GM23338 (cell line): ENCODE measurements around the gene SLCO4A1. TPM values are rescaled to one million over a fixed set of nuclear protein-coding genes. Genes with fewer than 3 reads are reported as not detected.

Experiments
- ATAC-seq: fragments of 200-7000 bp; cut with Tn5 transposase; 3 replicates; pipeline ENCODE4 v1.9.1; 2020
- DNase-seq: peaks from one replicate; pipeline ENCODE4 v3.0.0-alpha.2; 2015; ENCODE audit warnings: low spot score
- H2AFZ ChIP-seq: fragments of 200-600 bp; sonication (generic); 2 replicates; pipeline ENCODE4 v1.8.0; 2016; ENCODE audit warnings: antibody characterized with exemption, mild to moderate bottlenecking, moderate library complexity
- H3F3A ChIP-seq: fragments of 200-600 bp; sonication (generic); replicated peaks from 2 replicates; pipeline ENCODE4 v1.8.0; 2017; ENCODE audit warnings: antibody characterized with exemption, mixed run types, low read depth
- H3K27ac ChIP-seq: fragments of 200-600 bp; sonication (generic); 2 replicates; pipeline ENCODE4 v1.6.1; 2016; ENCODE audit warnings: low read depth
- H3K27me3 ChIP-seq: fragments of 200-600 bp; sonication (generic); 2 replicates; pipeline ENCODE4 v1.8.0; 2016; ENCODE audit warnings: mild to moderate bottlenecking, mixed run types, moderate library complexity; ENCODE audit not compliant: insufficient read depth
- H3K36me3 ChIP-seq: fragments of 200-600 bp; sonication (generic); 2 replicates; pipeline ENCODE4 v1.8.0; 2016; ENCODE audit warnings: mild to moderate bottlenecking; ENCODE audit not compliant: insufficient read depth
- H3K4me1 ChIP-seq: fragments of 200-600 bp; sonication (generic); 2 replicates; pipeline ENCODE4 v1.8.0; 2016; ENCODE audit warnings: mild to moderate bottlenecking, moderate library complexity; ENCODE audit not compliant: insufficient read depth
- H3K4me2 ChIP-seq: fragments of 200-600 bp; sonication (generic); 2 replicates; pipeline ENCODE4 v1.7.1; 2017; ENCODE audit warnings: mixed run types
- H3K4me3 ChIP-seq: fragments of 200-600 bp; sonication (generic); 2 replicates; pipeline ENCODE4 v1.6.1; 2016; ENCODE audit warnings: mixed run types
- H3K79me2 ChIP-seq: fragments of 200-600 bp; sonication (generic); replicated peaks from 2 replicates; pipeline ENCODE4 v1.8.0; 2017; ENCODE audit warnings: mild to moderate bottlenecking; ENCODE audit not compliant: insufficient read depth
- H3K9me2 ChIP-seq: fragments of 200-600 bp; sonication (generic); 2 replicates; pipeline ENCODE4 v1.8.0; 2017; ENCODE audit not compliant: insufficient read depth
- H4K20me1 ChIP-seq: fragments of 200-600 bp; sonication (generic); replicated peaks from 2 replicates; pipeline ENCODE4 v1.8.0; 2017; ENCODE audit warnings: mild to moderate bottlenecking; ENCODE audit not compliant: insufficient read depth
- H3K27ac Mint-ChIP-seq: 2 replicates; pipeline ENCODE4 v1.8.0; 2020; ENCODE audit warnings: inconsistent platforms, mild to moderate bottlenecking, moderate library complexity, mixed read lengths
- H3K27me3 Mint-ChIP-seq: 3 replicates; pipeline ENCODE4 v1.8.0; 2022; ENCODE audit warnings: low read depth, mild to moderate bottlenecking, moderate library complexity, mixed read lengths, inconsistent platforms; ENCODE audit not compliant: insufficient read depth, poor library complexity
- H3K36me3 Mint-ChIP-seq: 3 replicates; pipeline ENCODE4 v1.8.0; 2021; ENCODE audit warnings: low read depth, mild to moderate bottlenecking, inconsistent platforms, moderate library complexity, mixed read lengths
- H3K4me1 Mint-ChIP-seq: 3 replicates; pipeline ENCODE4 v1.8.0; 2020; ENCODE audit warnings: mild to moderate bottlenecking, inconsistent platforms, mixed read lengths
- H3K4me3 Mint-ChIP-seq: 3 replicates; pipeline ENCODE4 v1.8.0; 2021; ENCODE audit warnings: moderate library complexity, mild to moderate bottlenecking, inconsistent platforms, mixed read lengths
- H3K9me3 Mint-ChIP-seq: 3 replicates; pipeline ENCODE4 v1.8.0; 2020; ENCODE audit warnings: moderate library complexity, mild to moderate bottlenecking, inconsistent platforms, mixed read lengths
- CREB1 ChIP-seq: fragments of 250-450 bp; sonication (Bioruptor Pico); IDR thresholded peaks from 2 replicates; pipeline ENCODE4 v1.5.0; 2020; ENCODE audit warnings: low read depth, mild to moderate bottlenecking, moderate library complexity
- CTCF ChIP-seq, 2 experiments: fragments of 200-600 bp in 1 of 2; sonication (generic) in 1 of 2; conservative IDR thresholded peaks; 2 replicates each; pipeline versions ENCODE4 v1.5.1 to v1.6.1; 2016 to 2017; ENCODE audit warnings: antibody characterized with exemption in 2 of 2, low read depth in 2 of 2, mild to moderate bottlenecking in 2 of 2, moderate library complexity in 1 of 2
- EZH2 ChIP-seq: fragments of 200-600 bp; sonication (generic); IDR thresholded peaks from one replicate; pipeline ENCODE4 v1.8.0; 2017; ENCODE audit warnings: antibody characterized with exemption, mild to moderate bottlenecking, low read depth; ENCODE audit not compliant: unreplicated experiment
- JUNB ChIP-seq: IDR thresholded peaks from one replicate; pipeline ENCODE4 v1.6.1; 2016; ENCODE audit warnings: antibody characterized with exemption; ENCODE audit not compliant: unreplicated experiment
- NANOG ChIP-seq: IDR thresholded peaks from 2 replicates; pipeline ENCODE4 v1.6.1; 2016; ENCODE audit warnings: antibody characterized with exemption, borderline replicate concordance
- POLR2AphosphoS5 ChIP-seq: IDR thresholded peaks from 2 replicates; pipeline ENCODE4 v1.6.1; 2016; ENCODE audit warnings: antibody characterized with exemption, low read depth
- REST ChIP-seq: IDR thresholded peaks from one replicate; pipeline ENCODE4 v1.6.1; 2018; ENCODE audit warnings: antibody characterized with exemption; ENCODE audit not compliant: unreplicated experiment
- STAT1 ChIP-seq: IDR thresholded peaks from one replicate; pipeline ENCODE4 v1.6.1; 2016; ENCODE audit warnings: antibody characterized with exemption; ENCODE audit not compliant: unreplicated experiment
- ZNF331 ChIP-seq: fragments of 250-450 bp; sonication (Bioruptor Pico); IDR thresholded peaks from 2 replicates; pipeline ENCODE4 v1.5.0; 2020; ENCODE audit warnings: low read depth, mild to moderate bottlenecking, moderate library complexity
- ZNF462 ChIP-seq: fragments of 250-450 bp; sonication (Bioruptor Pico); IDR thresholded peaks from 2 replicates; pipeline ENCODE4 v1.5.0; 2020; ENCODE audit warnings: mild to moderate bottlenecking, moderate library complexity
- polyA plus RNA-seq: library from polyadenylated mRNA; unstranded; fragments of >200 nt; fragmentation: Nextera tagmentation; extraction: Ambion mirVana; gene quantifications from 2 replicates; pipeline ENCODE4 v1.2.1, GENCODE V29; 2016
- total RNA-seq: library from RNA; depleted of rRNA; stranded (reverse); fragments of >200 nt; shearing (Covaris generic); gene quantifications from 2 replicates; pipeline ENCODE4 v1.2.3, GENCODE V29; 2014

The SLCO4A1 gene
- total and polyA plus RNA-seq, 2 experiments from 2014 or later, result 28.5 to 41.6 TPM

GRCh38 chr20:62694868-62695267 lies 52.6 kb downstream of the SLCO4A1 start:
- H3F3A ChIP-seq, result no peaks in the 10 kb centered on the region
- DNase-seq, result no peak
- peaks cover 13% of the 10 kb centered on the region for H3K27me3 Mint-ChIP-seq
- no peaks in the 10 kb centered on the region for H3K79me2 ChIP-seq
- no peaks in the 10 kb centered on the region for H3K9me3 Mint-ChIP-seq
- H3K4me3 Mint-ChIP-seq, result no peak overlapping the region
- H3K27ac ChIP-seq, result no peak overlapping the region
- H3K36me3 ChIP-seq, result no peaks in the 10 kb centered on the region
- no peaks in the 10 kb centered on the region for H4K20me1 ChIP-seq
- H3K4me3 ChIP-seq, result no peak overlapping the region
- H3K27ac Mint-ChIP-seq, result no peak overlapping the region
- no peaks in the 10 kb centered on the region for H3K4me1 ChIP-seq
- H3K9me2 ChIP-seq, result no peaks in the 10 kb centered on the region
- H3K4me1 Mint-ChIP-seq, result peaks cover 3% of the 10 kb centered on the region; the same call in 1 of the 3 replicates
- no peak for ATAC-seq
- no peaks in the 10 kb centered on the region for H3K36me3 Mint-ChIP-seq
- TF ChIP-seq NANOG, result no peak
- TF ChIP-seq ZNF331 (CRISPR knock-in tag), result no peak
- TF ChIP-seq CTCF (conservative IDR thresholded peaks at IDR 0.05; ENCODE audit: low read depth in 2 of 2), result no peak
- TF ChIP-seq JUNB, result no peak
- no peak for TF ChIP-seq EZH2
- no peak for TF ChIP-seq ZNF462 (CRISPR knock-in tag)
- TF ChIP-seq REST, result no peak
- no peak for TF ChIP-seq CREB1 (CRISPR knock-in tag)
- no peak for TF ChIP-seq POLR2AphosphoS5
- no peak for TF ChIP-seq STAT1
- no peaks in the 10 kb centered on the region for H3K27me3 ChIP-seq
- no peak overlapping the region for H2AFZ ChIP-seq
- H3K4me2 ChIP-seq, result no peak overlapping the region
